Measurements from ENCODE around the gene SSBP3.

- TF ChIP-seq OSR1 (CRISPR knock-in tag; IDR thresholded peaks at IDR 0.05): no peak
- no peak for TF ChIP-seq TCF4 (CRISPR knock-in tag; IDR thresholded peaks at IDR 0.05; ENCODE audit: borderline replicate concordance)
- TF ChIP-seq ZFP3 (CRISPR knock-in tag; IDR thresholded peaks at IDR 0.05): no peak
- TF ChIP-seq GLIS3 (CRISPR knock-in tag; IDR thresholded peaks at IDR 0.05): no peak
- no peak for TF ChIP-seq RARB (CRISPR knock-in tag; IDR thresholded peaks at IDR 0.05)
- TF ChIP-seq CSDC2 (CRISPR knock-in tag; IDR thresholded peaks at IDR 0.05): no peak
- TF ChIP-seq ZNF70 (CRISPR knock-in tag; IDR thresholded peaks at IDR 0.05): no peak
- TF ChIP-seq PATZ1 (CRISPR knock-in tag; IDR thresholded peaks at IDR 0.05; ENCODE audit: borderline replicate concordance): no peak
- no peak for TF ChIP-seq CSRNP3 (CRISPR knock-in tag; IDR thresholded peaks at IDR 0.05)
- TF ChIP-seq BACH2 (CRISPR knock-in tag; IDR thresholded peaks at IDR 0.05; ENCODE audit: borderline replicate concordance): no peak
- no peak for TF ChIP-seq CREB5 (CRISPR knock-in tag; IDR thresholded peaks at IDR 0.05; ENCODE audit: low read depth)
- TF ChIP-seq TOX (CRISPR knock-in tag; IDR thresholded peaks at IDR 0.05; ENCODE audit: borderline replicate concordance): no peak
- TF ChIP-seq SNAI2 (CRISPR knock-in tag; IDR thresholded peaks at IDR 0.05): no peak
These were observed 19.0 kb upstream of the SSBP3 start for GRCh38 chr1:54425152-54425584.

Data from SK-N-SH treated with all-trans-retinoic acid at 6 μM for 48 hours (cell line).